Measurements from ENCODE around the gene BEGAIN. TPM values are rescaled to one million over a fixed set of nuclear protein-coding genes. Genes with fewer than 3 reads are reported as not detected.
A peak's percentile ranks its signal among the peaks of the same experiment; 100 is the strongest.

BEGAIN gene
- total RNA-seq = 0.56 and 1.4 TPM in 2 replicates
- polyA plus RNA-seq = 1.8 and 2.5 TPM in 2 replicates

GRCh38 chr14:100587086-100587762, at the start of gene BEGAIN:
Gene BEGAIN (minus strand): TSS chr14:100587417. CDS start chr14:100587290, 127 bp downstream.
- Histone ChIP-seq H3K4me2 (peak within 1 kb of the TSS; percentile 95), H3K36me3 (replicated peaks; ENCODE audit: insufficient read depth, low read depth) (no peaks in the 10 kb centered on the region), H3K9me2 (replicated peaks; ENCODE audit: insufficient read depth) (no peaks in the 10 kb centered on the region), H3K9me3 (ENCODE audit: low read depth) (no peaks in the 10 kb centered on the region), H3K4me1 (ENCODE audit: insufficient read depth) (peaks cover 5% of the 10 kb centered on the region), H3K79me2 (no peaks in the 10 kb centered on the region), H3K27me3 (peaks cover 19% of the 10 kb centered on the region), H3K27ac (no peak within 1 kb of the TSS), H2AFZ (peak within 1 kb of the TSS; percentile 83), H3K4me3 (peak within 1 kb of the TSS; percentile 58), H4K20me1 (ENCODE audit: insufficient read depth, poor library complexity, severe bottlenecking) (no peaks in the 10 kb centered on the region)
- DNase-seq (ENCODE audit: low spot score) = peak; percentile 48
- 7% methylated on average over 19 of the region's 90 CpGs for WGBS (ENCODE audit: low lambda C conversion rate, missing lambda C conversion rate)
- TF ChIP-seq CTCF (IDR thresholded peaks at IDR 0.05; ENCODE audit: poor library complexity) (no peak), EZH2 (IDR thresholded peaks at IDR 0.05; ENCODE audit: borderline replicate concordance) (no peak), EZH2phosphoT487 (IDR thresholded peaks at IDR 0.05; ENCODE audit: low read depth, severe bottlenecking, unreplicated experiment) (no peak)

DNA sequence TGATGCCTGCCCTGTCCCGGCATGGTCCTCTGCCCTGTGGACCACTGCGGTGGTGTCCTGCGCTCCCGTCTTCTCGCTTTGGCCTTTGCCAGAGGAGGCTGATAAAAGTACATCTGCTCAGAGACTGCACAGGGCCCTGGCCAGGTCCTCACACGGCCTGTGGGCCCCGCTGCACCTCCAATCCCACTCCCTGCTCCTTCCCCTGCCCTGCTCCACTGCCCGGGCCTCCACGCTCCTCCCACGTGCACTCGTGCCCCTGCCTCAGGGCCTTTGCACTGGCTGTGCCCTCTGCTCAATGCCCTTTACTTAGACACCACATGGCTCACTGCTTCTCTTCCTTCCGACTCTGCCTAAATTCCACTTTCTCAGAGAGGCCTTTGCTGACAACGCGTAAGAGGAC, 49.3 kb upstream of the BEGAIN start:
- H3K4me2 ChIP-seq = no peak overlapping the region
- no peak overlapping the region for H2AFZ ChIP-seq
- no peak for DNase-seq (ENCODE audit: low spot score)
- H3K36me3 ChIP-seq (replicated peaks; ENCODE audit: insufficient read depth, low read depth) = no peaks in the 10 kb centered on the region
- no peaks in the 10 kb centered on the region for H3K9me2 ChIP-seq (replicated peaks; ENCODE audit: insufficient read depth)
- H3K79me2 ChIP-seq = no peaks in the 10 kb centered on the region
- H3K4me3 ChIP-seq = no peak overlapping the region
- WGBS (ENCODE audit: low lambda C conversion rate, missing lambda C conversion rate) = 96% methylated on average over 13 of the region's 14 CpGs
- H3K4me1 ChIP-seq (ENCODE audit: insufficient read depth) = no peaks in the 10 kb centered on the region
- peaks cover 4% of the 10 kb centered on the region for H3K27me3 ChIP-seq
- H3K9me3 ChIP-seq (ENCODE audit: low read depth) = no peaks in the 10 kb centered on the region
- TF ChIP-seq EZH2phosphoT487 (IDR thresholded peaks at IDR 0.05; ENCODE audit: low read depth, severe bottlenecking, unreplicated experiment) = no peak
- H3K27ac ChIP-seq = no peak overlapping the region
- H4K20me1 ChIP-seq (ENCODE audit: insufficient read depth, poor library complexity, severe bottlenecking) = no peaks in the 10 kb centered on the region

GRCh38 chr14:100634026-100634425, 46.8 kb upstream of the BEGAIN start:
- H3K79me2 ChIP-seq = no peaks in the 10 kb centered on the region
- H3K4me1 ChIP-seq (ENCODE audit: insufficient read depth) = no peaks in the 10 kb centered on the region
- no peaks in the 10 kb centered on the region for H3K9me3 ChIP-seq (ENCODE audit: low read depth)
- no peaks in the 10 kb centered on the region for H3K9me2 ChIP-seq (replicated peaks; ENCODE audit: insufficient read depth)
- H3K4me3 ChIP-seq = no peak overlapping the region
- H3K27ac ChIP-seq = no peak overlapping the region
- H3K4me2 ChIP-seq = no peak overlapping the region
- H4K20me1 ChIP-seq (ENCODE audit: insufficient read depth, poor library complexity, severe bottlenecking) = no peaks in the 10 kb centered on the region
- H2AFZ ChIP-seq = no peak overlapping the region
- DNase-seq (ENCODE audit: low spot score) = no peak
- H3K27me3 ChIP-seq = peaks cover 4% of the 10 kb centered on the region
- no peaks in the 10 kb centered on the region for H3K36me3 ChIP-seq (replicated peaks; ENCODE audit: insufficient read depth, low read depth)
- TF ChIP-seq CTCF (IDR thresholded peaks at IDR 0.05; ENCODE audit: poor library complexity) (no peak), EZH2 (IDR thresholded peaks at IDR 0.05; ENCODE audit: borderline replicate concordance) (no peak), EZH2phosphoT487 (IDR thresholded peaks at IDR 0.05; ENCODE audit: low read depth, severe bottlenecking, unreplicated experiment) (no peak)
- 75% methylated on average over 11 of the region's 11 CpGs for WGBS (ENCODE audit: low lambda C conversion rate, missing lambda C conversion rate)

DNA sequence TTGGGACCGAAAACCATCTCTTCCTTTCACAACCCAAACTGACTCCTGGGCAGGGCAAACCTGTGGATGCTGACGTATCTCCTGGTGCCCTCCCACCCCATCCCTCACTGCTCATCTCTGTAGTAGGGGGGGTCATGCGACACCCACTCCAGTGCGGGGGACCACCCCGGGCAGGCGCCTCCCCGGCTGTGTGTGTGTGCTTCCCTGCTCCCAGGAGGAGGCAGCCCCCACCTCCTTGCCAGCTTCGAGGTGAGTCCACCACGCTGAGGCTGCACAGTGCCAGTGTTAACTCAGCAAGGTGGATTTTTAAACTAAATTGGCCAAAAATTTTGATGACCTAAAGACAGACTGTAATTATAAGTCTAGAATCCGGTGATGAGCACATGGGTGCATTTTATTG, 46.2 kb upstream of the BEGAIN start:
- no peaks in the 10 kb centered on the region for H4K20me1 ChIP-seq (ENCODE audit: insufficient read depth, poor library complexity, severe bottlenecking)
- no peaks in the 10 kb centered on the region for H3K4me1 ChIP-seq (ENCODE audit: insufficient read depth)
- no peak overlapping the region for H3K4me3 ChIP-seq
- no peaks in the 10 kb centered on the region for H3K36me3 ChIP-seq (replicated peaks; ENCODE audit: insufficient read depth, low read depth)
- TF ChIP-seq EZH2phosphoT487 (IDR thresholded peaks at IDR 0.05; ENCODE audit: low read depth, severe bottlenecking, unreplicated experiment) (no peak), EZH2 (IDR thresholded peaks at IDR 0.05; ENCODE audit: borderline replicate concordance) (no peak), CTCF (IDR thresholded peaks at IDR 0.05; ENCODE audit: poor library complexity) (no peak)
- no peaks in the 10 kb centered on the region for H3K9me2 ChIP-seq (replicated peaks; ENCODE audit: insufficient read depth)
- peaks cover 4% of the 10 kb centered on the region for H3K27me3 ChIP-seq
- H3K4me2 ChIP-seq = no peak overlapping the region
- H2AFZ ChIP-seq = no peak overlapping the region
- 91% methylated on average over 9 of the region's 10 CpGs for WGBS (ENCODE audit: low lambda C conversion rate, missing lambda C conversion rate)
- DNase-seq (ENCODE audit: low spot score) = no peak
- no peak overlapping the region for H3K27ac ChIP-seq
- H3K9me3 ChIP-seq (ENCODE audit: low read depth) = no peaks in the 10 kb centered on the region
- no peaks in the 10 kb centered on the region for H3K79me2 ChIP-seq

Measured in hepatocyte (in vitro differentiated cells).